BE2C (cell line): ENCODE measurements around the gene GOLGA6D.
"Not testable (repeated sequence)": the region's sequence is repeated elsewhere in the genome, so short reads cannot be mapped to it uniquely, and the experiment has no call there.

Experiments used
- DNase-seq: peaks from one replicate; pipeline ENCODE4 v3.0.0-alpha.2; 2020
- H3K27me3 ChIP-seq: fragments of 250-450 bp; sonication (Bioruptor Pico); 2 replicates; pipeline ENCODE4 v1.5.1; 2020; ENCODE audit warnings: mild to moderate bottlenecking
- H3K36me3 ChIP-seq: fragments of 250-450 bp; sonication (Bioruptor Pico); 2 replicates; pipeline ENCODE4 v1.5.1; 2020; ENCODE audit warnings: mild to moderate bottlenecking
- H3K4me1 ChIP-seq: fragments of 250-450 bp; sonication (Bioruptor Pico); 2 replicates; pipeline ENCODE4 v1.5.1; 2020
- H3K4me3 ChIP-seq: 2 replicates; pipeline ENCODE4 v1.5.1; 2011; ENCODE audit warnings: low read depth, low read length
- H3K9me3 ChIP-seq: fragments of 250-450 bp; sonication (Bioruptor Pico); 2 replicates; pipeline ENCODE4 v1.5.1; 2020
- TF ChIP-seq, protein P1 (sequence below): IDR thresholded peaks from 2 replicates; pipeline ENCODE4 v1.5.1; 2012; ENCODE audit warnings: mild to moderate bottlenecking, low read depth, low read length

GOLGA6D gene

DNA sequence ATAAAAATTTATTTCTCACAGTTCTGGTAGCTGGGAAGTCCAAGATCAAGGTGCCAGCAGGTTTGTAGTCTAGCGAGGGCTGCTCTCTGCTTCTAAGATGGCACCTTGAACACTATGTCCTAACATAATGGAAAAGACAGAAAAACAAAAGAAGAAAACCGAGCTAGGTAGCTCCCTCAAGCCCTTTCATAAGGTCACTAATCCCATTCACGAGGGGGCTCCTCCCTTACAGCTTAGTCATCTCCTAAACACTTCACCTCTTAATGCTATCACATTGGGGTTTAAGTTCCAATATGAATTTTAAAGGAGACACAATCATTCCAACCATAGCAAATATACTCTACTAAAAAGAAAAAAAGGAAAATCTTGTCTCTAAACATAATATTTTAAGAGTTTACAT lies 23.6 kb downstream of the GOLGA6D start:
- Histone ChIP-seq H3K27me3 (peaks cover 47% of the 10 kb centered on the region), H3K4me3 (no peak overlapping the region), H3K9me3 (no peaks in the 10 kb centered on the region), H3K4me1 (peaks cover 3% of the 10 kb centered on the region; the same call in 1 of the 2 replicates), H3K36me3 (no peaks in the 10 kb centered on the region)
- DNase-seq = no peak
- TF ChIP-seq, protein P1, sequence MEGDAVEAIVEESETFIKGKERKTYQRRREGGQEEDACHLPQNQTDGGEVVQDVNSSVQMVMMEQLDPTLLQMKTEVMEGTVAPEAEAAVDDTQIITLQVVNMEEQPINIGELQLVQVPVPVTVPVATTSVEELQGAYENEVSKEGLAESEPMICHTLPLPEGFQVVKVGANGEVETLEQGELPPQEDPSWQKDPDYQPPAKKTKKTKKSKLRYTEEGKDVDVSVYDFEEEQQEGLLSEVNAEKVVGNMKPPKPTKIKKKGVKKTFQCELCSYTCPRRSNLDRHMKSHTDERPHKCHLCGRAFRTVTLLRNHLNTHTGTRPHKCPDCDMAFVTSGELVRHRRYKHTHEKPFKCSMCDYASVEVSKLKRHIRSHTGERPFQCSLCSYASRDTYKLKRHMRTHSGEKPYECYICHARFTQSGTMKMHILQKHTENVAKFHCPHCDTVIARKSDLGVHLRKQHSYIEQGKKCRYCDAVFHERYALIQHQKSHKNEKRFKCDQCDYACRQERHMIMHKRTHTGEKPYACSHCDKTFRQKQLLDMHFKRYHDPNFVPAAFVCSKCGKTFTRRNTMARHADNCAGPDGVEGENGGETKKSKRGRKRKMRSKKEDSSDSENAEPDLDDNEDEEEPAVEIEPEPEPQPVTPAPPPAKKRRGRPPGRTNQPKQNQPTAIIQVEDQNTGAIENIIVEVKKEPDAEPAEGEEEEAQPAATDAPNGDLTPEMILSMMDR = no peak

DNA sequence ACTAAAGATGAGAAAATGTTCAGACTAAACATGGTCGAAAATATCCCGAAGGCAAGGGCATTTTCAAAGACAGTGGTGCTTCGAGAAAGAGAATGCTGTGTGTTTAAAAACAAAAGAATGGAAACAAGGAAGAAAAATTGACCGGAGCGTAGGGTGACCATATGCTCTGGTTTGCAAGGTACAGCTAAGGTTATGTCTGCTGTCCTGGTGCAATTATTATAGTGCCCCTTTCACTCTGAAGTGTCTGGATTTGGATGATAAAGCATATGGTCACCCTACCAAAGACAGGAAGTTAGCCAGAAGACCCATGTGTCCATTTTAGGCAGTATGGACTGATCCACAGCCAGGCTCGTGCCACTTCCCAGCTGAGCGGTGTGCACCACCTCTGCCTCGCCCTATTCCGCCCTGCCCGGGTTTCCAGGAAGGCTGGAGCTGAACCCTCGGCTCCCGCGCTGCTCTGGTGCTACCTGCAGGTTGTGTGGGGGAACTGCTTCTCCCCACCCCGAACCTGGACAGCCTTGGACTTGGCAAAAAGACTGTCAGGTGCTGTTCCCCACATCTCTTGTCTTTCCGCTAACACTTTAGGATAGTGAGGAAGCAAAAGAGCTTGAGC lies 25.2 kb downstream of the GOLGA6D start:
- peaks cover 42% of the 10 kb centered on the region for H3K27me3 ChIP-seq
- no peaks in the 10 kb centered on the region for H3K36me3 ChIP-seq
- H3K9me3 ChIP-seq = no peaks in the 10 kb centered on the region
- TF ChIP-seq, protein P1 = peak; percentile 68
- H3K4me3 ChIP-seq = no peak overlapping the region
- H3K4me1 ChIP-seq = peaks cover 3% of the 10 kb centered on the region; the same call in 1 of the 2 replicates
- DNase-seq = peak; percentile 70

DNA sequence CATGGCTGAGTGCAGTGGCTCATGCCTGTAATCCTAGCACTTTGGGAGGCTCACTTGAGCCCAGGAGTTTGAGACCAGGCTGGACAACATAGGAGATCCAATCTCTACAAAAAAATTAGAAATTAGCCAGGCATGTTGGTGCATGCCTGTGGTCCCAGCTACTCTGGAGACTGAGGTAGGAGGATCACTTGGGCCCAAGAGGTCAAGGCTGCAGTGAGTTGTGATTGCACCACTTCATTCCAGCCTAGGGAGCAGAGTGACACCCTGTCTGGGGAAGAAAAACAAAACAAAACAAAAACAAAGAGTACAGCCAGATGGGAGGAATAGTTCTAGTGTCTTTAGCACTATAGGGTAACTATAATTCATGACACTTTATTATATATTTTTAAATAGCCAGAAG lies 27.1 kb downstream of the GOLGA6D start:
- Histone ChIP-seq H3K36me3 (no peaks in the 10 kb centered on the region), H3K9me3 (no peaks in the 10 kb centered on the region), H3K4me3 (no peak overlapping the region), H3K27me3 (peaks cover 29% of the 10 kb centered on the region), H3K4me1 (peaks cover 3% of the 10 kb centered on the region; the same call in 1 of the 2 replicates)
- no peak for DNase-seq
- TF ChIP-seq, protein P1 = no peak

DNA sequence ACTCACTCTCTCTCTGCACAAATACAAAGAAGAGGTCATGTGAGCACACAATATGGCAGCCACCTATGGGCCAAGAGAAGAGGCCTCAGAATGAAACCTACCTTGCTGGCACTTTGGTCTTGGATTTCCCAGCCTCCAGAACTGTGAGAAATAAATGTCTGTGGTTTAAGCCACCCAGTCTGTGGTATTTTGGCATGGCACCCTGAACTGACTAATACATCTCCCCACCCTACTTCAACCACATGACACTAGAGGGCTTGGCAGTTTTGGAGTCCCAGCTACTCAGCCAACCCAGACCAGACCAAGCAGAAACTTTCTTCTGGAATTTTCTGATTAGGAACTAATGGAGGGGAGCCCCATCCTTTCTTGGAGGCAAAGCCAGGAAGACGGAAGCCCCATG lies 29.9 kb downstream of the GOLGA6D start:
- H3K4me1 ChIP-seq, H3K4me3 ChIP-seq, DNase-seq, H3K36me3 ChIP-seq, H3K27me3 ChIP-seq, H3K9me3 ChIP-seq: not testable (repeated sequence)

DNA sequence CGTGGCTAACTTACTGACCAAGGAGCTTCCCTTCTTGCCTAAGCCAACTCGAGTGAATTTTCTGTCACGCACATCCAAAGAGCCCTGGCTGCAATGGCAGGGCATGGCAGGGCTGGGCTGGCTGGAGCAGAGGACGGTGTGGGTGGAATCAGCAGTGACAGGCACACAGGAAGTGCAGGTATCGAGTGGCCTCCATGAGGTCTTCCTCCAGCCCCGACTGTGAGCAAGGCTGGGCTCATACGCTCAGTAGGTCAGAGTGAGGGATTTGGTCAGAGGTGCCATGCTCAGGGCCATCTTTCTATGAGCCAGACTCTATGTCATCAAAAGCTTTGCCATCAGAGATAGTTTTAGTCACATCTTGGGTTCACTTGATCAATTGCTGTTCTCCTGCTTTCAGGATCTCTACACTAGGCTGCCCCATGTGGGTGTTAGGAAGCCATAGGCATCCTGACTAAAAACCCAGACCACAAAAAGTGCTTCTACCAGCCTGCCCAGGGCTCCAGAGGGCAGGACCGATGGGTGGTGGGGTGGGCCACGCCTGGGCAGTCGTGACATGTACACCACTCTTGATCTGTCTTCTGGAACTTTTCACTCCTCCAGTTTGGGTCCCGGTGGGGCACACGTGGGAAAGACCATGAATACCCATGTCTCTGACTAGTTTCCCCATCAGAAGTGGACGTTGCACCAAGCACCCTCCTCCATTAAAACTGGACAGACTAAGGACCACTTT lies 30.6 kb downstream of the GOLGA6D start:
- Histone ChIP-seq H3K9me3 (no peaks in the 10 kb centered on the region), H3K4me3 (no peak overlapping the region), H3K27me3 (peaks cover under 1% of the 10 kb centered on the region), H3K36me3 (no peaks in the 10 kb centered on the region), H3K4me1 (no peaks in the 10 kb centered on the region)
- TF ChIP-seq, protein P1 = no peak
- DNase-seq = no peak

DNA sequence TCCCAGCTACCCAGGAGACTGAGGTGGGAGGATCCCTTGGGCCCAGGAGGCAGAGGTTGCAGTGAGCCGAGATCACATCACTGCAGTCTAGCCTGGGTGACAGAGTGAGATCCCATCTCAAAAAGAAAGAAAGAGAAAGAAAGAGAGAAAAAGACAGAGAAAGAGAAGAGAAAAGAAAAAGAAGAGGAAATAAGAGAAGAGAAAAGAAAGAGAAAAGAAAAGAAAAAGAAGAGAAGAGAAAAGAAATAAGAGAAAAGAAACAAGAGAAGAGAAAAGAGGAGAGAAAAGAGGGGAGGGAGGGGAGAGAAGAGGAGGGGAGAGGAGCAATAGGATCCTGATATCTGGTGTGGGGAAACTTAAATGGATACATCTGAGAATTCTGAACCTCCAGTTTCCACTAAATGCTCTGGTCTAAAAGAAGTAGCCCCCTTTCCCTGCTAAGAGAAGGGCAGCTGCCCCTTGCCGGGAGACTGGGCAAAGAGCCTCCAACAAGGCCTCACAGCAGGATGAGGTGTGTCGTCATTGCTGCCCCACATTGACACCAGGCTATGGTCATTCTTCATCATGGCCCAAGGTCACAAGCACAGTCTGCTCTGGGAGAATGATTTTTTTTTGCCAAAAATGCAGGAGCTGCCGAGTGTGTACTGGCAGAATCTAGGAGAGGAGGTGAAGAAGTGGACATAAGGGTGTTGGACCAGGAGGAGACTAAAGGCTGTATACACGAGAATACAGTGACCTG lies 32.1 kb downstream of the GOLGA6D start:
- Histone ChIP-seq H3K4me1 (no peaks in the 10 kb centered on the region), H3K9me3 (no peaks in the 10 kb centered on the region), H3K27me3 (no peaks in the 10 kb centered on the region; the same call in 1 of the 2 replicates), H3K4me3 (no peak overlapping the region), H3K36me3 (no peaks in the 10 kb centered on the region)
- TF ChIP-seq, protein P1 = no peak
- DNase-seq = no peak

DNA sequence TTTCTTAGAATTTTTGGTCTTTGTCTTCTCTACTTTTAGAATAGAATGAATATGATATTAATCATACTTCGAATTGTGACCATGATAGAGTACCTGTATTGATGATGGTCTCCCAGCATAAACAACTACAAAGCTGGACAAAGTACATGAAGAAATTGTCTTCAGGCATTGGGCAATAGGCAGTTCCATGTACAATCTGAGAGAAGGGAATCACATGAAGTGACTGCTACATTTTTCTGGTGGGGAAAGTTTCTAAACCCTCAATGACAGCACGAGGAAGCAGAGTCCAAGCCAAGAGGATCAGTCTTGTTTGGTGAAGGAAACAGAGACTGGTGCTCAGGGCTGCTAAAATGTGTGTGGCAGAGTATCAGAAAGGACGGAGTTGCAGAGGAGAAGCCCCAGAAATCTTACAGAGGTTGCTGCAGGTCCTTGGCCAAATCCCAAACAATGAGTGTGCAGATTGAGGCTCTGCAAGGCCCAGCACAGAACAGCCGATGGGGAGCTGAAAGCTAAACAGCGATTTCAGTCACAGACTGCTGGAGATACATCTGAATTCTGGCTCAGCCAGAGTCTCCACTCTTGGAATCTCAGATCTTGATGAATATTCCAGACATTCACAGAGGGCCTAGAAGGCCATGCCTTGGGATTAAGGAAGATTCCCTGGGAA lies 36.7 kb downstream of the GOLGA6D start:
- not testable (repeated sequence) for DNase-seq, H3K27me3 ChIP-seq, H3K4me3 ChIP-seq, H3K9me3 ChIP-seq, H3K36me3 ChIP-seq, H3K4me1 ChIP-seq
